Activated CD8-positive, alpha-beta T cell treated with anti-CD3 and anti-CD28 coated beads for 36 hours (primary cell): ENCODE data around the gene DNAJC18. TPM values are rescaled to one million over a fixed set of nuclear protein-coding genes. Genes with fewer than 3 reads are reported as not detected.

Experiments
- ATAC-seq: fragments of 200-7000 bp; cut with Tn5 transposase; one replicate; pipeline ENCODE4 v1.10.0; 2021; ENCODE audit warnings: mild to moderate bottlenecking, moderate library complexity
- CTCF ChIA-PET: fragments of 350-600 bp; sonication (Branson Sonifier 250); formaldehyde crosslinking; loops from one replicate; lab custom pipeline; 2021; ENCODE audit warnings: antibody characterized with exemption; lab: Charles Lee
- POLR2A ChIA-PET: fragments of 350-600 bp; sonication (Branson Sonifier 250); formaldehyde crosslinking; loops from one replicate; lab custom pipeline; 2021; ENCODE audit warnings: antibody characterized with exemption; lab: Charles Lee
- DNase-seq: peaks from one replicate; pipeline ENCODE4 v3.0.0-alpha.2; 2020
- H3K27ac Mint-ChIP-seq: one replicate; pipeline ENCODE4 v1.8.0; 2021; ENCODE audit warnings: mild to moderate bottlenecking, mixed read lengths
- H3K27me3 Mint-ChIP-seq: one replicate; pipeline ENCODE4 v1.8.0; 2021; ENCODE audit warnings: mixed read lengths
- H3K36me3 Mint-ChIP-seq: one replicate; pipeline ENCODE4 v1.8.0; 2021; ENCODE audit warnings: low read depth, mixed read lengths
- H3K4me1 Mint-ChIP-seq: one replicate; pipeline ENCODE4 v1.8.0; 2021; ENCODE audit warnings: low read depth, mixed read lengths
- H3K4me3 Mint-ChIP-seq: one replicate; pipeline ENCODE4 v1.8.0; 2021; ENCODE audit warnings: mild to moderate bottlenecking, moderate library complexity, mixed read lengths
- H3K9me3 Mint-ChIP-seq: one replicate; pipeline ENCODE4 v1.8.0; 2021; ENCODE audit warnings: mixed read lengths
- intact Hi-C: fragments of 100-400 bp; cut with micrococcal nuclease; formaldehyde crosslinking; loops from one replicate; pipeline ENCODE4 v1.10.0; 2022
- total RNA-seq, 2 experiments: library from RNA; stranded (reverse); gene quantifications; one replicate each; pipeline ENCODE4 v1.2.3, GENCODE V29; 2021
- TF ChIP-seq, protein P1 (sequence below): fragments of 200-600 bp; IDR thresholded peaks from one replicate; pipeline ENCODE4 v1.8.0; 2022; ENCODE audit warnings: antibody characterized with exemption, mild to moderate bottlenecking

The DNAJC18 gene
- total RNA-seq, 2 experiments from 2014 or later = 24.9 to 27.5 TPM

DNA sequence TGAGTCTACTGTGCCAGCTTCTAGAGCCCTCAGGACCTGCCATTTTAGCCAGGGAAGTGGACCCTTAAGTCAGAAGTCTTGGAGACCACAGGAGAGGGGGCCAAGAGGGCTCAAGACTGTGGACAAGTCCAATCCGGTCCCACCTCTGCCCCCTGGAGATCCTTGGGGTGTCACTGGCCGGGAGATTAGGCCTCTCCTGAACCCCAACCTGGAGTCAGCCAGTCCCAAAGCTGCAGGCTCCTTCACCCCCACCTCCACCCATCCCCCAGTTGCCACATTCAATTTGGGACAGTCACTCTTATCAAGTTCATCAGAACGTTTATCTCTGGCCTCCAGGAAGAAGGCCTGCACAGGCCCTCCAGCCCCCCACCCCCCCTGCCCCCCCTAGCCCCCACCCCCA, 56.5 kb downstream of the DNAJC18 start:
- no peak for ATAC-seq
- no peaks in the 10 kb centered on the region for H3K9me3 Mint-ChIP-seq
- ChIA-PET POLR2A (interaction anchor here (0.9 to 1.0 kb wide), 2 partner anchors 9 to 89 kb away, joined by 3 read pairs; partner anchors contain the start of gene MATR3), CTCF (no interaction called here)
- no peak for DNase-seq
- no peak overlapping the region for H3K4me3 Mint-ChIP-seq
- TF ChIP-seq, protein P1, sequence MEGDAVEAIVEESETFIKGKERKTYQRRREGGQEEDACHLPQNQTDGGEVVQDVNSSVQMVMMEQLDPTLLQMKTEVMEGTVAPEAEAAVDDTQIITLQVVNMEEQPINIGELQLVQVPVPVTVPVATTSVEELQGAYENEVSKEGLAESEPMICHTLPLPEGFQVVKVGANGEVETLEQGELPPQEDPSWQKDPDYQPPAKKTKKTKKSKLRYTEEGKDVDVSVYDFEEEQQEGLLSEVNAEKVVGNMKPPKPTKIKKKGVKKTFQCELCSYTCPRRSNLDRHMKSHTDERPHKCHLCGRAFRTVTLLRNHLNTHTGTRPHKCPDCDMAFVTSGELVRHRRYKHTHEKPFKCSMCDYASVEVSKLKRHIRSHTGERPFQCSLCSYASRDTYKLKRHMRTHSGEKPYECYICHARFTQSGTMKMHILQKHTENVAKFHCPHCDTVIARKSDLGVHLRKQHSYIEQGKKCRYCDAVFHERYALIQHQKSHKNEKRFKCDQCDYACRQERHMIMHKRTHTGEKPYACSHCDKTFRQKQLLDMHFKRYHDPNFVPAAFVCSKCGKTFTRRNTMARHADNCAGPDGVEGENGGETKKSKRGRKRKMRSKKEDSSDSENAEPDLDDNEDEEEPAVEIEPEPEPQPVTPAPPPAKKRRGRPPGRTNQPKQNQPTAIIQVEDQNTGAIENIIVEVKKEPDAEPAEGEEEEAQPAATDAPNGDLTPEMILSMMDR = no peak
- peaks cover 26% of the 10 kb centered on the region for H3K4me1 Mint-ChIP-seq
- no peaks in the 10 kb centered on the region for H3K27me3 Mint-ChIP-seq
- H3K36me3 Mint-ChIP-seq = no peaks in the 10 kb centered on the region
- H3K27ac Mint-ChIP-seq = no peak overlapping the region
- intact Hi-C loops = no loop called here

GRCh38 chr5:139381837-139382761, 57.2 kb downstream of the DNAJC18 start:
- intact Hi-C loops = no loop called here
- no peak overlapping the region for H3K27ac Mint-ChIP-seq
- DNase-seq (no peak), ATAC-seq (no peak)
- peaks cover 26% of the 10 kb centered on the region for H3K4me1 Mint-ChIP-seq
- TF ChIP-seq, protein P1 = no peak
- H3K4me3 Mint-ChIP-seq = no peak overlapping the region
- ChIA-PET POLR2A (interaction anchor here (0.7 to 1.0 kb wide), 3 partner anchors 9 to 89 kb away, joined by 3 read pairs; partner anchors contain the start of gene MATR3), CTCF (no interaction called here)
- H3K27me3 Mint-ChIP-seq = no peaks in the 10 kb centered on the region
- no peaks in the 10 kb centered on the region for H3K36me3 Mint-ChIP-seq
- no peaks in the 10 kb centered on the region for H3K9me3 Mint-ChIP-seq

DNA sequence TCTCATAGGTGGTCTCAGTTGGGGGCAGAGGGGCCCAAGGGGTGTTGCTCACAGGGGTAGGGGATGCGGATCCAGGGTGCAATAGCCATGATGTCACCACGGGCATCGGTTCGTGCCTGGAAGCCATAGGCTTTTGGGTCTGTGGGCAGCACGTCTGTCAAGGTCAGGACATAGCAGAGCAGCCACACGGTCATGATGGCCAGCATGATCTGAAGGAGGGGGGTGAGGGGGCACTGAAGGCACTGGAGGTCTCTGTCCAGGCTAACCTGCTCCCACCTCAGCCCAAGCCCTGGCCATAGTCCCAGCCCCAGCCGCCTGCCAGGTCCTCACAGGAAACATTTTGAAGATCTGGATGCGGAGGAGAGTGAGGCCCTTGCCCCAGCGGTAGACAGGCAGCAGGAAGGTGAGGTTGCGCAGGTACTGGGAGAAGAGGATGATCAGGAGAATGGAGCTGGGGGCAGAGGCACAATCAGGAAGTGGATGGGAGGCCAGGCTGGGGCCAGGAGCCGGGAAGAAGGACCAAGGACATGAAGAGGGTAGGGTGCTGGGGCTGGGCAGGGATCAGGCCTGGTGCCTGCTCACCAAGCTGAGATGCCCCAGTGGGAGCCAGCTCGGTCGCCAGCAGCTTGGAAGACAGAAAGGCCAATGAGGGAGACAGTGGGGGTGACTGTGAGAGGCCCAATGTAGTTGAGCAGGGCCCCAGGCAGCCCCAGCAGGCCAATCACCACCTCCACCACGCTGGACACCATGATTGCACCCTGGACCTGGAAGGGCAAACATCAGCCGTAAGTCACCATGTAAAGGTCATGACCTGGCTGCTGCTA, 59.5 kb downstream of the DNAJC18 start:
- intact Hi-C loops = no loop called here
- DNase-seq (no peak), ATAC-seq (no peak)
- H3K9me3 Mint-ChIP-seq = no peaks in the 10 kb centered on the region
- H3K27me3 Mint-ChIP-seq = no peaks in the 10 kb centered on the region
- CTCF ChIA-PET = interaction anchor here (0.8 kb wide), 1 partner anchor 11 kb away, joined by 3 read pairs; no protein-coding TSS in a partner anchor
- no peak overlapping the region for H3K27ac Mint-ChIP-seq
- H3K4me3 Mint-ChIP-seq = no peak overlapping the region
- H3K36me3 Mint-ChIP-seq = no peaks in the 10 kb centered on the region
- peaks cover 6% of the 10 kb centered on the region for H3K4me1 Mint-ChIP-seq
- POLR2A ChIA-PET = interaction anchor here (0.6 to 1.7 kb wide), 2 partner anchors 11 to 162 kb away, joined by 3 to 6 read pairs; no protein-coding TSS in a partner anchor
- TF ChIP-seq, protein P1 = no peak

DNA sequence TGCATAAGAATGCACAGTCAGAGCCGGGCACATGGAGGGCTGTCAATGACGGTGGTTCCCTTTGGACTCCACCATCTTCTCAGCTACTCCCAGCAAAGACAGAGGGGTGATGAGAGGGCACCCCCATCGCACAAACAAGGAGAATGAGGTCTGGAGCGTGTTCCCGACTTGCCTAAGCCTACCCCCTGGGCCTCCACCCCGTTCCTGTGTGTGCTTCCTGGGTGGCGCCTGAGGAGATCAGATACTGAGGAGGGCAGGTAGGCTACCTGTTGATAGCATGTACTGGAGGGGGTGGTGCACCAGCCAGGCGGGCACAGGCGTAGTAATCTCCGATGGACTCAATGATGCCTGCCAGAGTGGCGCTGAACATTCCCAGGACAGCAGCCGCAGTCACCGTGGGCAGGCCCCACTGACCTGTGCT, 60.4 kb downstream of the DNAJC18 start:
- Mint-ChIP-seq H3K36me3 (no peaks in the 10 kb centered on the region), H3K4me1 (no peaks in the 10 kb centered on the region), H3K27ac (no peak overlapping the region), H3K9me3 (no peaks in the 10 kb centered on the region), H3K4me3 (no peak overlapping the region), H3K27me3 (no peaks in the 10 kb centered on the region)
- DNase-seq (no peak), ATAC-seq (no peak)
- ChIA-PET CTCF (no interaction called here), POLR2A (no interaction called here)
- TF ChIP-seq, protein P1 = no peak
- intact Hi-C loops = no loop called here
